ENCODE data around the gene SDR9C7. TPM values are rescaled to one million over a fixed set of nuclear protein-coding genes. Genes with fewer than 3 reads are reported as not detected.
"Not testable (repeated sequence)": the region's sequence is repeated elsewhere in the genome, so short reads cannot be mapped to it uniquely, and the experiment has no call there.

SDR9C7 gene
- total and polyA plus RNA-seq, 9 donors = 0.07 to 0.25 (median 0.18) TPM; not detected in 5

DNA sequence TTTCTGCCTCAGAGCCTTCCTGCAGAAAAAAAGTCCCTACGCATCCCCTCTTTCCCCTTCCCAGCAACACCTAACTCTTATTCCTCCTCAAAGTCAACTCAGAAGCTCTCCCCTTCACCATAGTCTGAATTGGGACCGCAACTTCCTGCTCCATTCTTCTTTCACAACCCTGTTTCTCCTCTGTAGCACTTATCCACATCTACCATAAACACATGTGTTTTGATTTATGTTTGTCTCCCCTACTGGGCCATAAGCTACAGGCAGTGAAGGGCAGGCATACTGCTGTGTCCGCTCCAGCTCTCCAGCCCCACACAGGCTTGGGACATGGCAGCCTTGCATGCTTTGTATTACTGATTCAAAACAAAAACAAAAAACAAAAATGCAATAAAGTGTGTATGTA is 5.9 kb downstream of the SDR9C7 start:
- H3K27me3 ChIP-seq = no peaks in the 10 kb centered on the region
- H3K27ac ChIP-seq = no peak overlapping the region
- no peaks in the 10 kb centered on the region for H3K4me1 ChIP-seq (ENCODE audit: insufficient read depth)
- H3K36me3 ChIP-seq = no peaks in the 10 kb centered on the region
- H3K4me3 ChIP-seq = no peak overlapping the region
- intact Hi-C loops (cut with DNase I) = no loop called here
- WGBS, 3 donors = 64 to 73% (median 72%) methylated on average over 3 of the region's 3 CpGs
- no peak for DNase-seq
- no peaks in the 10 kb centered on the region for H3K9me3 ChIP-seq
- TF ChIP-seq POLR2A (IDR thresholded peaks at IDR 0.05) (no peak), EP300 (IDR thresholded peaks at IDR 0.05) (no peak)
- TF ChIP-seq, protein P1, sequence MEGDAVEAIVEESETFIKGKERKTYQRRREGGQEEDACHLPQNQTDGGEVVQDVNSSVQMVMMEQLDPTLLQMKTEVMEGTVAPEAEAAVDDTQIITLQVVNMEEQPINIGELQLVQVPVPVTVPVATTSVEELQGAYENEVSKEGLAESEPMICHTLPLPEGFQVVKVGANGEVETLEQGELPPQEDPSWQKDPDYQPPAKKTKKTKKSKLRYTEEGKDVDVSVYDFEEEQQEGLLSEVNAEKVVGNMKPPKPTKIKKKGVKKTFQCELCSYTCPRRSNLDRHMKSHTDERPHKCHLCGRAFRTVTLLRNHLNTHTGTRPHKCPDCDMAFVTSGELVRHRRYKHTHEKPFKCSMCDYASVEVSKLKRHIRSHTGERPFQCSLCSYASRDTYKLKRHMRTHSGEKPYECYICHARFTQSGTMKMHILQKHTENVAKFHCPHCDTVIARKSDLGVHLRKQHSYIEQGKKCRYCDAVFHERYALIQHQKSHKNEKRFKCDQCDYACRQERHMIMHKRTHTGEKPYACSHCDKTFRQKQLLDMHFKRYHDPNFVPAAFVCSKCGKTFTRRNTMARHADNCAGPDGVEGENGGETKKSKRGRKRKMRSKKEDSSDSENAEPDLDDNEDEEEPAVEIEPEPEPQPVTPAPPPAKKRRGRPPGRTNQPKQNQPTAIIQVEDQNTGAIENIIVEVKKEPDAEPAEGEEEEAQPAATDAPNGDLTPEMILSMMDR (IDR thresholded peaks at IDR 0.05) = no peak

DNA sequence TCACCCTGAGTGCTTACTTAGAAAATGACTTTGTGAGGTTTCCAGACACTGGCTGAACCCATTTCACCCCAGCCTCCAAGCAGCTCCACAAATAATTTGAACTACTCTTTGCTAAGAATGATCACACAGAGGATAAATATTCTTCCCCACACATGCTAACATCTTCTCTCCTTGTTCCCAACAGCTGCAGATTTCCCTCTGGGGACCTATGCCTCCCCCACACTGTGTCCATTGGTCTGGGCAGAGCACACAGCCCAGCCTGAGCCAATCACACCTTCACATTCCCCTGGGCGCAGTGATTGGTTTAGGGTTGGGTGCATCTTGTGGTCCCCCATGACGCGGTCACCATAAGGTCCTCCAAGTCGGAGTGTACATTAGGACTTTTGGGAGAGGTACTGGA is 6.9 kb downstream of the SDR9C7 start:
- intact Hi-C loops (cut with DNase I) = no loop called here
- DNase-seq = no peak
- 90 to 94% (median 90%) methylated on average over 4 of the region's 4 CpGs for WGBS, 3 donors
- Histone ChIP-seq H3K36me3 (no peaks in the 10 kb centered on the region), H3K4me3 (no peak overlapping the region), H3K4me1 (ENCODE audit: insufficient read depth) (no peaks in the 10 kb centered on the region), H3K9me3 (no peaks in the 10 kb centered on the region), H3K27ac (no peak overlapping the region), H3K27me3 (no peaks in the 10 kb centered on the region)
- TF ChIP-seq POLR2A (IDR thresholded peaks at IDR 0.05) (no peak), EP300 (IDR thresholded peaks at IDR 0.05) (no peak)

DNA sequence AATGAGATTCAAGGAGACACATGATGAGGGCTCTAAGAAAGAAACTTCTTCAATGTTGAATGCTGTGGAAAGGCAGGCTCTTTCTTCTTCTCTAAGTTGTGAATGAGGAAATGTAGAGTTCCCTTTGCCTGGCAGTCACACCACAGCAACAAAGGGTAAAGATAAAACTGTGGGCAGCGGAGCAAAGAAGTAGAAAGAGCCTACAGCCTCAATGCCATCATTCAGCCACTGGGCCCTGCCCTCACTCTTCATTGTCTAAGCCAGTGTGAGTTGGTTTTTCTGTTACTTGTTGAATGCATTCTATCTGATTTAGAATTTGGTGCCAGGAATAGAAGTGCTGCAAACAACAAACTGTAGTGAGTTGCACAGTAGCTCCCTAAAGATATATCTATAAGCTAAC is 12.2 kb downstream of the SDR9C7 start:
- no peak for DNase-seq
- TF ChIP-seq POLR2A (IDR thresholded peaks at IDR 0.05) (no peak), EP300 (IDR thresholded peaks at IDR 0.05) (no peak)
- TF ChIP-seq, protein P1 (IDR thresholded peaks at IDR 0.05) = no peak
- no peaks in the 10 kb centered on the region for H3K4me1 ChIP-seq (ENCODE audit: insufficient read depth)
- no peaks in the 10 kb centered on the region for H3K36me3 ChIP-seq
- no peaks in the 10 kb centered on the region for H3K27me3 ChIP-seq
- H3K4me3 ChIP-seq = no peak overlapping the region
- WGBS, 3 donors = 81 to 92% (median 88%) methylated on average over 1 of the region's 1 CpG
- H3K9me3 ChIP-seq = no peaks in the 10 kb centered on the region
- no peak overlapping the region for H3K27ac ChIP-seq
- intact Hi-C loops (cut with DNase I) = no loop called here

DNA sequence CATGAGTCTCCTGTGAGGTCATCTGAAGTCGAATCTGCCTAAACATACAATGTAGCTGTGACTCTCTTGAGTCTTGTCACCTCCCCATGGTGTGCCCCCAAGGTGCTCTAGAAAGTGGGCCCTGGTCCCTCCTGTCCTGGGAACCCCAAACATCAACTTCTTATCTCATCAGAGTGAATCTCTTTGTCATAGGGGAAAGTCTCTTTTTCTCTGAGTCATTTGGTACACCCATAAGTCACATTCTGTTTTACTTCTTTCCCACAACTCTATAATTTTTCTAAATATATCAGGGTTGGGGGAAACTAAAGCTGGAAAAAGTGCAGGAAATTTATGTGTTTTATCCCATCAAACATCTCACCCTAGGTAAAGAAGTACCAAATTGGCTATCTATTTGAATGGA is 12.9 kb downstream of the SDR9C7 start:
- TF ChIP-seq POLR2A (IDR thresholded peaks at IDR 0.05) (no peak), EP300 (IDR thresholded peaks at IDR 0.05) (no peak)
- TF ChIP-seq, protein P1 (IDR thresholded peaks at IDR 0.05) = no peak
- intact Hi-C loops (cut with DNase I) = no loop called here
- Histone ChIP-seq H3K9me3 (no peaks in the 10 kb centered on the region), H3K36me3 (no peaks in the 10 kb centered on the region), H3K4me3 (no peak overlapping the region), H3K27me3 (no peaks in the 10 kb centered on the region), H3K4me1 (ENCODE audit: insufficient read depth) (no peaks in the 10 kb centered on the region), H3K27ac (no peak overlapping the region)
- DNase-seq = no peak
- 80 to 87% (median 86%) methylated on average over 1 of the region's 1 CpG for WGBS, 3 donors

DNA sequence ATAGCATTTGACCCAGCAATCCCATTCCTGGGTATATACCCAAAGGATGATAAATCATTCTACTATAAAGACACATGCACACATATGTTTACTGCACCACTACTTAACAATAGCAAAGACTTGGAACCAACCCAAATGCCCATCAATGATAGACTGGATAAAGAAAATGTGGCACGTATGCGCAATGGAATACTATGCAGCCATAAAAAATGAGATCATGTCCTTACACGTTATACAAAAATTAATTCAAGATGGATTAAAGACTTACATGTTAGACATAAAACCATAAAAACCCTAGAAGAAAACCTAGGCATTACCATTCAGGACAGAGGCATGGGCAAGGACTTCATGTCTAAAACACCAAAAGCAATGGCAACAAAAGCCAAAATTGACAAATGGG is 16.1 kb downstream of the SDR9C7 start:
- WGBS, 3 donors = 85 to 94% (median 88%) methylated on average over 3 of the region's 3 CpGs
- H3K36me3 ChIP-seq; DNase-seq; H3K27ac ChIP-seq; H3K4me1 ChIP-seq (ENCODE audit: insufficient read depth); H3K4me3 ChIP-seq; H3K27me3 ChIP-seq; H3K9me3 ChIP-seq; intact Hi-C loops (cut with DNase I): not testable (repeated sequence)

DNA sequence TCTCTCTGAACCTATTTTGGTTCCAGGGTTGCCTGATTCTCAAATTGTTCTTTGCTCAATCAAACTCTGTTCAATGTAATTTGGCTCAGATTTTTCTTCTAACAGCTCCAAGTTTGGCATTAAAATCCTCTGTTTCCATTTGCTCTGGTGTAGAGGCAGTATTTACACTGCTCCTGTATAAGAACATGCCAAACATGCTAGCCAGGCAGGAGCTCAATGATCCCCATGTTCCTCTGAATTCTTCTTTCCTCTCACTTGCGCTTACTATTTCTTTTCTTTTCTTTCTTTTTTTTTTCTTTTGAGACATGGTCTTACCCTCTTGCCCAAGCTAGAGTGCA is 17.2 kb downstream of the SDR9C7 start:
- H3K36me3 ChIP-seq = no peaks in the 10 kb centered on the region
- H3K27me3 ChIP-seq = no peaks in the 10 kb centered on the region
- H3K4me1 ChIP-seq (ENCODE audit: insufficient read depth) = no peaks in the 10 kb centered on the region
- 81 to 84% (median 82%) methylated on average over 1 of the region's 1 CpG for WGBS, 3 donors
- TF ChIP-seq, protein P1 (IDR thresholded peaks at IDR 0.05) = no peak
- H3K9me3 ChIP-seq = no peaks in the 10 kb centered on the region
- no peak for DNase-seq
- H3K4me3 ChIP-seq = no peak overlapping the region
- no peak overlapping the region for H3K27ac ChIP-seq
- intact Hi-C loops (cut with DNase I) = no loop called here
